HG03575 (cell line): ENCODE results near the gene MYL11.

Experiments
- ATAC-seq: cut with Tn5 transposase; IDR thresholded peaks from one replicate; pipeline ENCODE4 v1.9.1; 2021; ENCODE audit not compliant: unreplicated experiment, insufficient number of reproducible peaks, low FRiP score; ENCODE audit errors: extremely low read depth

The MYL11 gene

GRCh38 chr16:30352488-30353401, 21.9 kb upstream of the MYL11 start:
- no peak for ATAC-seq

- no peak for ATAC-seq
Observed at GRCh38 chr16:30353438-30354129, 21.0 kb upstream of the MYL11 start.

GRCh38 chr16:30354423-30355143, 20.0 kb upstream of the MYL11 start:
- no peak for ATAC-seq

GRCh38 chr16:30355144-30355953, 19.3 kb upstream of the MYL11 start, which contains the start of gene CD2BP2:
TSS of gene CD2BP2 (minus strand) at chr16:30355308. CDS start at chr16:30354681, 627 bp downstream.
- ATAC-seq: no peak

GRCh38 chr16:30355954-30356308, 18.7 kb upstream of the MYL11 start:
- no peak for ATAC-seq

DNA sequence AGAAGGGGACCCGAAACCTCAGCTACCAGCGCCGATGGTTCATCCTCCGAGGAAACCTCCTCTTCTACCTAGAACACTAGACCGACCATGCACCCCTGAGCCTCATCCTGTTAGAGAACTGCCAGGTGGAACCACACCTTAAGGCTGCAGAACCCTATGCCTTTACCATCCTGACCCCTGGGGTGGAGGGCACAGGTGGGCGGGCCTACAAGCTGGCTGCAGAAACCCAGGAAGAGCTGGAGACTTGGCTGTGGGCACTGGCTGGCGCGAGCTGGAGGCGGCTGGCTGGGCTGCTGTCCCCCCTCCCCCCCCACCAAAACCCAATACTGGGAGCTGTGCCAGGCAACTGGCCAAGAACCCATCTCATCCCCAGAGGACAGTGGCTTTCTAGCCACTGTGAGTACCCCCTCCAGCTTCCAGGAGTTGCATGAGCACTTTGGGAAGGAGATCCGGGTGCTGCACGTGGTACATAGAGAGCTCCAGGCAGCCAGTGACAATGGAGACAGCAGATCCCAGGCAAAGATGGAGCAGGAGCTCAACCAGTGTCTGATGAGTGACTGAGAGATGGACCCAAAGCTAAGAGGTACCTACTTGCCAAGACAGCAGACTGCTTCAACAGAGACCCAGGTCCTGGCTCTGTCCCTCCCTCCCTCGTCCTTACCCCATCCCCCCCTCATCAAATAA, 18.1 kb upstream of the MYL11 start:
- ATAC-seq: no peak

GRCh38 chr16:30357085-30357714, 17.4 kb upstream of the MYL11 start:
- no peak for ATAC-seq

DNA sequence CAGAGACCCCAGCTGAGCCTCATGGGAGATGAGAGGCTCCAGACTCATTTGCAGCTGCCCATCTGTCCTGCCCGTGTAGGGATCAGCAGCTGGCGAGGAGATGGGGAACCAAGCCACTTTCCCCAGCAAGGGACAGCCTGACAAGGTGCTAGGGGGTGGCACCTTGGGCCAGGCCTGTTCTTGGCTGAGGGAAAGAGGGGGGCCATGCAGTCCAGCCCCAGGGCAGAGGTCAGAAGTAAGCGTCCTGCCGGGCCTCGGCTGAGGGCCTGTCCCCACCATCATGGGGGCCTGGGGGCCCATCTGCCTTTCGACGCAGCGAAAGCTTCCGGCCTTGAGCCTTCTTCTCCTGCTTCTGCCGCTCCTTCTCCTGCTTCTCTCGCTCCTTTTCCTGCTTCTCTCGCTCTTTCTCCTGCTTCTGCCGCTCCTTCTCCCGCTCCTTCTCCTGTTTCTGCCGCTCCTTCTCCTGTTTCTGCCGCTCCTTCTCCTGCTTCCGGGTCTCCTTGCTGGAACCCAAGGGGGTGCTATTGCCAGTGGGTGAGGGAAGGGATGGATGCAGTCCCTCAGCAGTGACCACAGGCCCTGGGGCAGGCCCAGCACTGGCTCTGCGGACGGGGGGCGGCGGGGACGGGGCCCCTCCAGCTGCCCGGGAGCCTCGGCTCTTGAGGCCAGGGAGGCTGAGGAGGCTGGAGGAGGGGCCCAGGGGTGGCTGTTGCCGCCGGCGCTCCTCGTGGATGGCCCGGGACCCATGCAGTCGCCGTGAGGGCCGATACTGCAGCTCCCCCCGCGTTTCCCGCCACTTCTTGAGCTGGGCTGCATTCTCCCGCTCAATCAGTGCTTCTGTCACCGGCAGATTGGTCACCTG, 16.7 kb upstream of the MYL11 start:
- no peak for ATAC-seq

DNA sequence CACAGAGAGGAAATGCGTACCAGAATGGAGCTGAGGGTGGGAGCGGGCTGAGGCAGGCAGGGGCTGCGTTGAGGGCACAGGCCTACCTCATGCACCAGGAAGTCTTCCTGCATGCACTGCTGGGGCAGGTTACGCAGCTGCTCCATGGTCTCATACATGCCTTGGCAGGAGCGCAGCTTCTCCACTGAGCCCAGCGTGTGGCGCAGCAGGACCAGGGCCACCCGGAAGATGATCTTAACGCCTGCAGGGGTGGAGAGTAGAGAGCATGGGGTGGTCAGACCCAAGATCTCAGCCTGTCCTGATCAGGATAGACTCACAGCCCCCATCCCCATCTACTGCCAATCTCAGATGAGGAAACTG, 16.0 kb upstream of the MYL11 start:
- ATAC-seq: no peak

DNA sequence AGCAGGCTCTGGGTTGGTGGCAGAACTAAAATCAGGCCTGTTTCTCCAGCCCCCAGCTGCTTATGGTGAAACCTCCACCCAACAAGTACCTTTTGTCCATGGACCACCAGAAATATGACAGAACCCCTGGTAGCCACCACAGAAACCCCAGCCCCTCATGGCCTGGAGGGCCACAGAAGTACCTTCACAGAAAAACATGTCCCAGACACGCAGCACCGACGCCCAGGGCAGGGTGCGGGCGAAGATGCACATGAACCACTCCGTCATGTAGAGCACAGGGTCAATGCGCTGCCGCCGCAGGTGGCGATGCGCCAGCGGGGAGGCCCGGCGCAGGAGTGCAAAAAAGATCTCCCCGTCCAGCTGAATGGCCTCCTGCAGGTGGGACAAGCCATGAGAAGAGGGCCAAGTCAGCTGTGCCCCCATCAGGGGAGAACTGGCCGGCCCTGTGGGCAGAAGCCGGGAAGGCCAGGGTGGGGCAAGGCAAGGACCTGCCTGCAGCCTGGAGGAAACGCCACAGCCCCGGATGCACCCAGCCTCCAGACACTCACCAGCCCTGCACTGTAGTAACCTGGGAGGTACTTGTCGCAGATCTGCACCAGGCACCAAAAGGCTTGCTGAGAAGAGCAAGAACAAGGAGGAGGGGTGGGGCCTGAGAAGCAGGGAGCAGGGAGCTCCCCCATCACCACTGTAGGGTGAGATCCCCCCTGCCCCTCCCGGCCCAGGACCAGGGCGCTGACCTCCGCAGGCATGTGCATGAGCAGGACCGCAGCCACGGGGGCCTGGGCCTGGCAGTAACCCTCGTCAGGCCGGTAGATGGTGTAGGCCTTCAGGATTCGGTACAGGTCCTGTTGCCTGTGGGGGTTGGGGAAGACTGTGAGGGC, 15.4 kb upstream of the MYL11 start:
- no peak for ATAC-seq

DNA sequence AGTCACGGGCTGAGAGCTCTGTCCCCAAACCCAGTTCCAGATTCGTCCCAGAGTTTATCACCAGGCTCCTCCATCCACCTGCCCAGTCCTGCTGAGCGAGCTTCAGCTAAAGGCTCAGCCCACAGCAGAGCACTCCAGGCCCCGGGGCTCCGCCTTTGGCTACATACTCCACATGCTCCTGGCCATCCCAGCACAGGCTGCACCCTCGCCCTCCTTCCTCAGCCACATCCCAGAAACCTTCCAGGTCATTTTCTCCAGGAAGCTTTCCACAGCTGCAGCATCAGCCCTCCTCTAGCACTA, 14.8 kb upstream of the MYL11 start:
- ATAC-seq: no peak

DNA sequence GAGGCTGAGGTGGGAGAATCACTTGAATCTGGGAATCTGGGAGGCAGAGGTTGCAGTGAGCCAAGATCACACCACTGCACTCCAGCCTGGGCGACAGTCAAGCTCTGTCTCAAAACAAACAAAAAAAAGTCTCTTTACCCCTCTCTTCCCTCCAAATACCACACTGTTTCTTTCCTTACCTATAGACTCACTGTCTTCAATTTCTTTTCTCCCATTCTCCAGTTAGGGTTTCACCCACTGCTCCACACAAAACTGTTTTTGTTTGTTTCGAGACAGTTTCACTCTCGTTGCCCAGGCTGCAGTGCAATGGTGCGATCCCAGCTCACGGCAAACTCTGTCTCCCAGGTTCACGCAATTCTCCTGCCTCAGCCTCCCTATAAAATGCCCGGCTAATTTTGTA, 13.4 kb upstream of the MYL11 start:
- no peak for ATAC-seq

DNA sequence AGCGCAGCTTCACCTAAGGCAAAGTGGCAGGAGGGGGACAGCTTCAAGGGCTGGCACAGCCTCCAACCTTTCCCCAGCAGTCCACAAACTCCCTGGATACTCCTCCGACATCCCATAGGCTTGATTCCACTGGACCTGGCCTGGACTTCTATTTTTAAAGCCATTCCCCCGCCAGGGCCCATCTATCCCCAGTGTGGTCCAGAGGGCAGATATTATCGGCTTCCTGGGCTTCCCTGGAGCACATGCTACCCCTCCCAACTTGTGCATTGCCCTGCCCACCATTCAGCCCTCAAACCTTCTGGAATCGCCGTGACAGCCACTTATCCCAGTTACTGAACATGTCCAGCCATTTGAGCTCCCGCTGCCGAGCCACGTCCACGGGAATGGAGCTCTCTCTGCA, 9.4 kb upstream of the MYL11 start:
- no peak for ATAC-seq

DNA sequence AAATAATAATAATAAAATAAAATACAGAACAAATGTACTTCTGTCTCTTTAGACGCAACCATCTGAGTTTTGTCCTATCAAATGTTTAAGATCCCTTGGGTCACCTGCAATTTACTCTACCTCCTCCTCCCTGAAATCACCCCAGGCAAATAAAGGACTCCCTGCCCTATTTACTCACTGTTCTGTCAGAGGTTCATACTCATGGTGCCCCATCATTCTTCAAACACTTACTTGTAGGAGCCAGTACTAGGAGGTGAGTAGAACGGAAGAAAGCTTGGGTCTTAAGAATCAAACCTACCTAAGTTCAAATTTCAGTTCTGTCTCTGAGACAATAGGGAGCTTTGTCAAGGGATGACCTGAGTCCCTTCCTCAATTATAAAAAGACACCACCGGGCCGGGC, 8.1 kb upstream of the MYL11 start:
- ATAC-seq: no peak

DNA sequence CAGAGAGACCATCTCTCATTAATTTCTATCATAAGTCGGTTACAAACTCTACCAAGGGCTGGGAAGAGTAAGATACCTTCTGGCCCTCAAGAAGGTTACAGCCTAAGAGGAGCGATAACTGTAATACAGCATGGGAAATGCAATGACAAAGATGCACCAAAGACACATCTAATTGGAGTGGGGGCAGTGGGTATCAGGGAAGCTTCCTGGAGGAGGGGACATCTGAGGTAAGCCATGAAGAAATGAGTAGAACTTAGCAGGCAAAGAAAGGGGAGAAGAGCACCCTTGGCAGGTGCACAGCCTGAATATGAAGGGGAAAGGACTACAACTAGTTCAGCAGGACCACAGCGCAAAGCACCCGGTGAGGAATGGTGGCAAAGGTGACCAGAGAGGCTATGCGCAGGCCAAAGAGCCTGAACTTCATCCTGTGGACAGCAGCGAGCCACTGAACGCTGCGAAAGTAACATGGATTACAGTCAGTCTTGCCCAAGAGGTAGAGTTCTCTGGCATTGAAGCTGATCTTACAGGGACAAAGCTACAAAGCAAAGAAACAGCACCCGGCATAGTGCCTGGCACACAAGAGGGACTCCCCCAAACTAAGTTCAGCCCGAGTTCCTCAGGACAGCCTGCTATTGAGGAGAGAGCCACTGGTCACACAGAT, 7.1 kb upstream of the MYL11 start:
- ATAC-seq: no peak

- ATAC-seq: no peak
Observed at GRCh38 chr16:30368122-30368791, 6.3 kb upstream of the MYL11 start.
